ENCODE measurements around the gene SOX3.

SOX3 gene

GRCh38 chrX:140495739-140496138, 9.1 kb downstream of the SOX3 start:
- DNase-seq: no peak

DNA sequence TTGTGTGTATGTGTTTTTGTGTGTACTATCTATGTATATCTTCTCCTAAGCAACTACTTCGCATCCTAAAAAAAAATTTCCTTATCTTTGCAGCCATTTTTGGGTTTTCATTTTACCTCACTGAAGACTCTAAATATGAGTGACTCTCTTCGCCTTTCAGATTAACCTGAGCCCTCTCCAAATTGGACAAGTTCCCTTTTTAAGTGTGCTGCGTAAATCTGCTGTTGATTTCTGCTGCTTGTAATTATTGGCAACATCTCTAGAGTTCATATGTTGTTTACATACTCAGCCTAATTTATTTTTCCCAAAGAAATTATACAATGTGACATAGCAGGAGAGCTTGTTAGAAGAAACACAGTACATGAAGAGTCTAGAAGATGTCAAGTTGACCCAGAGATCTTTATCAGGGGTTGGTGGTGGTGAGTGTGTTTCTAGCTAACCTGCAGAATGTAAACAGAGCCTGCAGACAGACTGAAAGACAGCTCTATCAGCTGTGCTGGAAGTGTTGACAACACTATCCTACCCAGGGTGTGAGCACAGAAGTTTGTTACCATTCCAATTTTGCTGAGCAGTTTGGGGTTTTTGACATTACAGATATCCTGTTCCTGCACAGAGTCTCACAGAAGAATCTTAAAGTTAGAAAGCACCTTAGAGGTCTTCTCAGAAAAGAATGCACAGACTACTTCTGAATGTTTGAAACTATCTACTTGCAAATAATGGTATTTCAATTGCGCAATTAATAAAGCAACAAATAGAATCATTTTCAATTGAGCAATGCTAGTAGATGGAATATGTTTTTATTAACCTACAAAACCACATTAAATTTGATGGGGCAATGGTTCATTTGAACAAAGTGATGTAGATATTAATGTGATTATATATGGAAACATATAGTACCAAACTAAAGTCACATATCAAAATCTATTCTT, 12.5 kb downstream of the SOX3 start:
- no peak for DNase-seq

DNA sequence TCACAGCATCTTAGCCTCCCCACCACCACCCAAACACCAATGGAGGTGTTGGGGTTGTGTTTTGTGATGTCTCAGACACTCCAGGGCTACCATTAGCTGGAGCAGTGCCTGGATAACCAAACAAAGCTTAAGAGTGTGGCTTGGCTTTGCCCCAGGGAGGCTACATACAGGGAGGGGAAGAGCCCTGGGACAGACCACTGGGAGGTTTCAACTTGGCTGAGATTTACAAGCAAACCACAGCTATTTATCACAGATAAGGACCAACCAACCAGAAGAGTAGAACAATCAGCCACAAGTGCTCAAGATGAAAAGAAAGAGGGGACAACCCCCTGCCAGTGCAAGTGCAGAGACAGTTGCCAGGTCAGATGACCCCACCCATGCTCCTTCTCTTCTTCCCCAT, 24.1 kb downstream of the SOX3 start:
- DNase-seq: no peak

DNA sequence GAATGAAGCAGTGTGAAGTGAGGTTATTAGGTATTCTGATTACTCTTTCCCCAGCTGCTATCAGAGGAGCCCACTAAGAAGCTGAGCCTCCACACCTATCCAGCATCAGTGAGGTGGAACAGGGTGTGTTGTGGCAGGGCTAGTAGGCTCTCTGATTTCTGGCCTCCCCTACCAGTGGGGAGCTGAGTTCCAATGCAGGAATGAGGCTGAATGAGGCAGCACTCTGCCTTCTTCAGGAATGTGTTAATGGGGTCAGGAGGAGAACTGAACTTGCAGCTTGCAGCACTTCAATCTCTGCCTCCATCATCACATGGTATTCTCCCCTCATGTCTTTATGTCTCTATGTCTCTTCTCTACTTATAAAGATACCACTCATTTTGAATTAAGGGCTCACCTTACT, 26.9 kb downstream of the SOX3 start:
- no peak for DNase-seq

- no peak for DNase-seq
These were observed 29.8 kb downstream of the SOX3 start for GRCh38 chrX:140475025-140475424.

DNA sequence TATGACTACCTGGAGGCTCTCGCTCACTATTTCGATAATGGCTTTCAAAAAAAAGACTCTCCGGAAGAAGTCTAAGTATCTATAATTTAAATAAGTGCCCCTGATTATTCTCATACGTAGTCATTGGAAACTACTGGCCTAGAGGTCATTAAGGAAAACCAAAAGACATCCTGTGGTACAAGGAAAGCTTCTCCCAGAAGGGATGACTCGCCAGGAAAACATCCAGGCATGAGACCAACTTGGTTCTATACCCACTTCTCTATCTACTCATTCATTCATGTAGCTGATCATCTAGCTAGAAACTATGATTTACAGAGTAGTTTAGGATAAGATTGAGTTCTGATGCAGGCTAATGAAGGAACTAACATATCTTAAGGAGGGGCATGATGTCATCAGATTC, 37.7 kb downstream of the SOX3 start:
- DNase-seq: no peak
